HCT116 (cell line): ENCODE data around the gene CLTRN. TPM values are rescaled to one million over a fixed set of nuclear protein-coding genes. Genes with fewer than 3 reads are reported as not detected.

ENCODE experiments used
- CEBPB ChIP-seq: IDR thresholded peaks from 2 replicates; pipeline ENCODE4 v1.6.1; 2012; ENCODE audit warnings: low read depth
- EGR1 ChIP-seq: IDR thresholded peaks from 2 replicates; pipeline ENCODE4 v1.6.1; 2012; ENCODE audit warnings: low read depth
- ELF1 ChIP-seq: IDR thresholded peaks from 2 replicates; pipeline ENCODE4 v1.6.1; 2012; ENCODE audit warnings: low read depth, borderline replicate concordance
- EZH2phosphoT487 ChIP-seq: fragments of 200-600 bp; IDR thresholded peaks from 2 replicates; pipeline ENCODE4 v1.6.1; 2018; ENCODE audit warnings: antibody characterized with exemption, borderline replicate concordance
- FOSL1 ChIP-seq: IDR thresholded peaks from 2 replicates; pipeline ENCODE4 v1.6.1; 2012; ENCODE audit warnings: low read depth
- RAD21 ChIP-seq: IDR thresholded peaks from 2 replicates; pipeline ENCODE4 v1.6.1; 2012; ENCODE audit warnings: low read depth, mild to moderate bottlenecking
- SRF ChIP-seq: IDR thresholded peaks from 2 replicates; pipeline ENCODE4 v1.6.1; 2012; ENCODE audit warnings: low read depth
- total RNA-seq: library from RNA; stranded (reverse); gene quantifications from one replicate; pipeline ENCODE4 v1.2.1, GENCODE V29; 2021; ENCODE audit not compliant: unreplicated experiment
- TF ChIP-seq, protein P1 (sequence below): IDR thresholded peaks from 2 replicates; pipeline ENCODE4 v1.6.1; 2011; ENCODE audit warnings: mild to moderate bottlenecking, low read length, moderate library complexity; ENCODE audit not compliant: insufficient replicate concordance; ENCODE audit errors: extremely low read depth
- TF ChIP-seq, protein P2 (sequence below): IDR thresholded peaks from 2 replicates; pipeline ENCODE4 v1.6.1; 2012

CLTRN gene
- total RNA-seq, 1 experiment from 2014 or later, result 0.25 TPM

DNA sequence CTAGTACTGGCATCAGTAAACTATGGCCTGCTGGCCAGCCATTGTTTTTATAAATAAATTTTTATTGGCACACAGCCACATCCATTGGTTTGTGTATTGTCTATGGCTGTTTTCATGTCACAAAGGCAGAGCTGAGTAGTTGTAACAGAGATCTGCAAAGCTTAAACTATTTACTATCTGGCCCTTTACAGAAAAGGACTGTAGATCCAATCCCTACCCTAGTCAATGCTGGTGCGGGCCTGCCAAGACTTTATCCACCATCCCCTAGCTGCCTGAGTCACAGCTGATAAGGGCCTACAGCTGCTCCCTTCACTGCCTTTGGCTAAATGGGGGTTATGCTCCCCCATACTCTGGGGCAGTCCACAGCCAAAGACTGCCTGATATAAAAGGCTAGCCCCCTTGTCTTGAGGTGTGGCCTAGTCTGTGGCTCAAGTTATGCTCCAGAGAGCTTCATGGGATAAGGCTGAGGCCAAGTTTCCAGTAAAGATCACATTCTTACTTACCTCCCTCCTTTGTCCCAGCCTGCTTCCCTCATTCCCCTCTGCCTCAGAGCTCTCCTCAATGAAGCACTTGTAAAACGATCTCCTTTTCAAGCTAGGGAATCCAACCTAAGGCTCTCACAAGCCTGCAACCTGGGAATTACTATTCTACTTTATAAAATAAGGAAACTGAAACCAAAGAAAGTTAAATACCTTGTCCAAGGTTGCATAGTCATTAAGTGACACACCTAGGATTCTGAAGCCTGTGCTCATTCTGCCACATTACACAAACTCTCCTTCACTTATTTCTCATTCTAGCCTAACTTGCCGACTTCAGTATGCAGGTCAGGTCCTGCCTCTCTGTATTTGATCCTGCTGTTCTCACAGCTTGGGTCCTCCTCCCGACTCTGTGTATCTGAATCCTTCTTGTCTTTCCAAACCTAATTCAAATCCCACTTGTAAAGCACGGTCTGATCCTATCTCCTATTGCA lies 84.5 kb downstream of the CLTRN start (continued):
- TF ChIP-seq, protein P1, sequence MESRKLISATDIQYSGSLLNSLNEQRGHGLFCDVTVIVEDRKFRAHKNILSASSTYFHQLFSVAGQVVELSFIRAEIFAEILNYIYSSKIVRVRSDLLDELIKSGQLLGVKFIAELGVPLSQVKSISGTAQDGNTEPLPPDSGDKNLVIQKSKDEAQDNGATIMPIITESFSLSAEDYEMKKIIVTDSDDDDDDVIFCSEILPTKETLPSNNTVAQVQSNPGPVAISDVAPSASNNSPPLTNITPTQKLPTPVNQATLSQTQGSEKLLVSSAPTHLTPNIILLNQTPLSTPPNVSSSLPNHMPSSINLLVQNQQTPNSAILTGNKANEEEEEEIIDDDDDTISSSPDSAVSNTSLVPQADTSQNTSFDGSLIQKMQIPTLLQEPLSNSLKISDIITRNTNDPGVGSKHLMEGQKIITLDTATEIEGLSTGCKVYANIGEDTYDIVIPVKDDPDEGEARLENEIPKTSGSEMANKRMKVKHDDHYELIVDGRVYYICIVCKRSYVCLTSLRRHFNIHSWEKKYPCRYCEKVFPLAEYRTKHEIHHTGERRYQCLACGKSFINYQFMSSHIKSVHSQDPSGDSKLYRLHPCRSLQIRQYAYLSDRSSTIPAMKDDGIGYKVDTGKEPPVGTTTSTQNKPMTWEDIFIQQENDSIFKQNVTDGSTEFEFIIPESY, result no peak
- no peak for TF ChIP-seq RAD21
- TF ChIP-seq, protein P2, sequence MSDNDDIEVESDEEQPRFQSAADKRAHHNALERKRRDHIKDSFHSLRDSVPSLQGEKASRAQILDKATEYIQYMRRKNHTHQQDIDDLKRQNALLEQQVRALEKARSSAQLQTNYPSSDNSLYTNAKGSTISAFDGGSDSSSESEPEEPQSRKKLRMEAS, result no peak
- TF ChIP-seq FOSL1, result no peak
- no peak for TF ChIP-seq SRF
- TF ChIP-seq CEBPB, result no peak
- no peak for TF ChIP-seq EZH2phosphoT487
- TF ChIP-seq ELF1, result no peak
- TF ChIP-seq EGR1, result no peak
- TF ChIP-seq, all 23 proteins: peak for 0

Other genes starting within 250 kb of the CLTRN start
- gene PIR, start 171.5 kb downstream of the CLTRN start, total RNA-seq, result 27.5 TPM
- not detected for gene BMX, start 164.0 kb downstream of the CLTRN start, total RNA-seq
- not detected for gene ACE2, start 63.8 kb downstream of the CLTRN start, total RNA-seq
- gene CA5B, start 73.5 kb upstream of the CLTRN start, total RNA-seq, result 5.5 TPM
- gene ZRSR2, start 125.7 kb upstream of the CLTRN start, total RNA-seq, result 4.6 TPM
- gene AP1S2, start 190.0 kb upstream of the CLTRN start, total RNA-seq, result 19.9 TPM